Islet precursor cell (in vitro differentiated cells): ENCODE results near the gene GSS.

Experiments
- DNase-seq: peaks from one replicate; pipeline ENCODE4 v3.0.0-alpha.2; 2018

Gene GSS

DNA sequence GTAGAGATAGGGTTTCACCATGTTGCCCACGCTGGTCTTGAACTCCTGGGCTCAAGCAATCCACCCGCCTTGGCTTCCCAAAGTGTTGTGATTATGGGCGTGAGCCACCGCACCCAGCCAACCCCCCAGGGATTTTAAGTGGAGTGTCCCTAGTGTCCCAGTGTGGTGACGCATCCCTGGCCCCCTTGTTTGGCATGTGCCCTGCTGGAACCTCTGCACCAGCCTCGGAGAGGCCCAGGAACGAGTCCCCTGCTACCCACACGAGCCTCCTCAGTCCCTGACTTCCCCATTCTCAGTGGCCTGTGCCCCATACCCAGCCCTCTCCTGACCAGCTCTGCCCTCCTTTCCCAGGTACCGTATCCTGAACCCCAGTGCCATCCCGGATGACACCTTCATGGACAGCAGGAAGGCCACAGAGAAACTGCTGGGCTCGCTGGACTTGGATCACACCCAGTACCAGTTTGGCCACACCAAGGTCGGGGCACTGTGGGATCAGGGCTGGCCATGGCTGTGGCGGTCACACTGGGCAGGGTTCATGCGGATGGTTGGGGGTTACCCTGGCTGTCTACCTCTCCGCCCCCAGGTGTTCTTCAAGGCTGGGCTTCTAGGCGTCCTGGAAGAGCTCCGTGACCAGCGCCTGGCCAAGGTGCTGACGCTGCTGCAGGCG is 37.3 kb upstream of the GSS start:
- no peak for DNase-seq

- no peak for DNase-seq
Observed at GRCh38 chr20:34990661-34991214, 35.1 kb upstream of the GSS start.

GRCh38 chr20:34990231-34990630 is 34.6 kb upstream of the GSS start:
- no peak for DNase-seq

GRCh38 chr20:34989670-34990069 is 34.1 kb upstream of the GSS start:
- no peak for DNase-seq

GRCh38 chr20:34989118-34989517 is 33.5 kb upstream of the GSS start:
- DNase-seq = no peak

GRCh38 chr20:34988191-34988540 is 32.6 kb upstream of the GSS start:
- DNase-seq = no peak

DNA sequence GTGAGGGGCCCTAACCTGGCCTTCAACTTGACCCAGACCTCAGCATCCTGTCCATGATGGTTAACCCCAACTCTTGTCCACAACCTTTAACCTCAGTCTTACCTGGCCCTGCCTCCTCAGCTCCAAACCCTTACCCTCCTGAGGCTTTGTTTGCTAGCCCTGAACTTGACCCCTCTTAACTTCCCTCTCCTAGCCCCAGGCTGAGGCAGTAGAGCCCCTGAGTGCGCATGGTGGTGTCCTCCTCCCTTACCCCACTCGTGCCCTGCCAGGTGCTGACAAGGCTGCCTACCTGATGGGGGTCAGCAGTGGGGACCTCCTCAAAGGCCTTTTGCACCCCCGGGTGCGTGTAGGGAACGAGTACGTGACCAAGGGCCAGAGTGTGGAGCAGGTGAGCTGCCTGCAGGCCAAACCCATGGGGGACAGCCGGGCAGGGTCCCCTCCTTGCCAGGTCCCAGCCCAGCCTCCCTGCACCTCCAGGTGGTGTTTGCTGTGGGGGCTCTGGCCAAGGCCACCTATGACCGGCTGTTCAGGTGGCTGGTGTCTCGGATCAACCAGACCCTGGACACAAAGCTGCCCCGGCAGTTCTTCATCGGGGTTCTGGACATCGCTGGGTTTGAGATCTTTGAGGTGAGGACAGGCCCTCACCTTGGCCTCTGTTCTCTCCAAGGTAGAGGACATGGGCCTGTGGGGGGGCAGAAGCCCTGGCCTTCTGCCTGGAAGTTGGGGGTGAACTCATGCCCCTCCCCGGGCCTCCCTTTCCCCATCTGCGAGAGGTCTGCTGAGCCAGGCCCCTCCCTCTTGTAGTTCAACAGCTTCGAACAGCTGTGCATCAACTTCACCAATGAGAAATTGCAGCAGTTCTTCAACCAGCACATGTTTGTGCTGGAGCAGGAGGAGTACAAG is 31.9 kb upstream of the GSS start:
- no peak for DNase-seq

DNA sequence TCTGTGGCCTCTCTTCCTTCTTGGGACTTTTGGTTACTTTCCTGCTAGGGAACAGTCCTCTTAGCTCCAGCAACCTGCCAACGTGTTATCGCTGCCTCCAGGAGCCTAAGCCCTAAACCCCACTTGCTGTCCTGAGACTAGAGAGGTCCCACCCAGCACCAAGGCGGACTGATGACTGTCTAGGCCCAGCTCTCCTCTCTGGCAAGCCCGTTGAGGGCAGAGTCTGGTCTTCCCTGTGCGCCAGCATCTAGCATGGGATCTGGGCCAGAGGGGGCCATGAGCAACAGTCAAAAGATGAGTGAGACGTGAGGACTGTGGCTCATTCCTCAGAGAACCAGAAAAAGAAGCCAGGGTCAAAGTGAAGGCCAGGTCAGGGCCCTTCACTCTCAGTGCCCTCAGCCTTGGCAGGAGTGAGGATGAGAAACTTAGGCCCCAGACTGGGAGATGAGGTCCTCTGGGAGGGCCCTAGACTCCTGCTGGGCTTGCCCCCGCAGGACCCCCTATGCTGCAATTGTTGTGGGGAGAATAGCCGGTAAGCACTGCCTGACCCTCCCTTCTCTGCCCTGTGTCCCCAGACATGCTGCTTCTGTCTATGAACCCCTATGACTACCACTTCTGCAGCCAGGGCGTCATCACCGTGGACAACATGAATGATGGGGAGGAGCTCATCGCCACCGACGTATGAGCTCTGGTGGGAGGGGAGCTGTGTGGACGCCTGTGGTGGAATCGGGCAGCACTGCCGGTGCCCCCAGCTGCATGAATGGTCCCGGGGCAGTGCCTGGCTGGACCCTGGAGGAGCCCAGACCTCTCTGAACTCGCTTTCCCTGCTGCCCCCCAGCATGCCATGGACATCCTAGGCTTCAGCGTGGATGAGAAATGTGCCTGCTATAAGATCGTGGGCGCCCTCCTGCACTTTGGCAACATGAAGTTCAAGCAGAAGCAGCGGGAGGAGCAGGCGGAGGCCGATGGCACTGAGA is 31.0 kb upstream of the GSS start:
- DNase-seq = no peak

GRCh38 chr20:34985461-34986310 is 30.1 kb upstream of the GSS start:
- DNase-seq = no peak

DNA sequence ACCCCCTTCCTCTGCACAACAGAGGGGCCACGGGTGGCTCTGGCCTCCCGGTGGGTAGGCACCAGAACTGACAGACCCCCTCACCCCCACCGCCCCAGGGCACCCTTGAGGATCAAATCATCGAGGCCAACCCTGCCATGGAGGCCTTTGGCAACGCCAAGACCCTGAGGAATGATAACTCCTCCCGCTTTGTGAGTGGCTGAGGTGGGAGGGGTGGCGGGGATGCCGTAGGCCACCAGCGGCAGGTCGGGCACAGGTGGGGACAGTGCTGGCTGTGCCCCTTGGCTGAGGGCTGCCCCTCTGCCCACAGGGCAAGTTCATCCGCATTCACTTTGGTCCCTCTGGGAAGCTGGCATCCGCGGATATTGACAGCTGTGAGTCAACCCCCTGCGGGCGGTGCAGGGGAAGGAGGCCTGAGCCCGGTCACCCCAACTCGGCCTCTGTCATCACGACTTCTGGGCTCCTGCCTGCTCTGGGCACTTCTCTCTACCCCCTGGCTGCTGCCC is 29.2 kb upstream of the GSS start:
- no peak for DNase-seq

- DNase-seq = no peak
Observed at GRCh38 chr20:34983995-34984735, 28.6 kb upstream of the GSS start.

GRCh38 chr20:34983089-34983820 is 27.6 kb upstream of the GSS start:
- no peak for DNase-seq

- DNase-seq = no peak
Observed at GRCh38 chr20:34982270-34983088, 26.9 kb upstream of the GSS start.

- no peak for DNase-seq
Observed at GRCh38 chr20:34980543-34981233, 25.1 kb upstream of the GSS start.

GRCh38 chr20:34979366-34980153 is 24.0 kb upstream of the GSS start:
- DNase-seq = peak; percentile 68

- DNase-seq = no peak
Observed at GRCh38 chr20:34978092-34978744, 22.6 kb upstream of the GSS start.

DNA sequence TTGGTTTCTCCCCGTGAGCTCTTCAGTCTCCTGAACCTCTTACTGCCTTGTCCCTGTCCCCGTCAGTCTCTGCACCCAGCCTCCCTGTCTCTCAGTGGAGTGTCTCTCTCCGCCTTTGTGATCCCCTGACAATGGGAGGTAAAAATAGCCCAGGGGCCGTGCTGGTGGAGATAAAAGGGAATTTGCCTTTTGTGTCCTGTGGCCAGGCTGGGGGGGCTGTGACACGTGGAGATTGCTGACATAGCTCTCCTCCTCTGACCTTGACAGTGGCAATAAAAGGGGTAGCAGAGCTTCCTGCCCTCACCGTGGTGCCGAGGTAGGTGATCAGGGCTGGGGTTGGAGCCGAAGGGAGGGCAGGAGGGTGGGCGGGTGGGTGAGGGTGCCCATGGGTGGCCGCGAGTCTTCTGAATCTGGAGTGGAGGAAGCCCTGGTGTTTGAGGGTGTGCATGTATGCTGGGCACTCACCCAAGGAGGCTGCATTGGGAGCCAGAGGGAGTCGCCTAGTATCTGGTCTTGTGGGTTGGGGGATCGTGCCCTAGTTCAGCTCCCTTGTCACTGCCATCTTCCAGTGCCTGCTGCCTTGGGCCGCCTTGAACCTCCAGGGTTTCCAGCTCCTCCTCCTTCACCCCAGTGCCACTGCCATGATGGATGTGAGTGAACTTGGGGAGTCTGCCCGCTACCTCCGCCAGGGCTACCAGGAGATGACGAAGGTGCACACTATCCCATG is 21.9 kb upstream of the GSS start:
- DNase-seq = no peak
